Lower leg skin (tissue), 3 donors: ENCODE measurements around the gene SHD.
"Not testable (repeated sequence)": the region's sequence is repeated elsewhere in the genome, so short reads cannot be mapped to it uniquely, and the experiment has no call there.

ENCODE experiments used
- CTCF ChIP-seq, 3 donors: fragments of 450-650 bp; IDR thresholded peaks; one replicate each; pipeline ENCODE4 v1.5.1; 2016; ENCODE audit warnings: antibody characterized with exemption in 3 of 3, mild to moderate bottlenecking in 3 of 3, moderate library complexity in 2 of 3
- POLR2A ChIP-seq, 2 donors: fragments of 450-650 bp; IDR thresholded peaks; one replicate each; pipeline ENCODE4 v1.6.1; 2016 to 2017; ENCODE audit warnings: antibody characterized with exemption in 2 of 2, mild to moderate bottlenecking in 1 of 2, moderate library complexity in 1 of 2

DNA sequence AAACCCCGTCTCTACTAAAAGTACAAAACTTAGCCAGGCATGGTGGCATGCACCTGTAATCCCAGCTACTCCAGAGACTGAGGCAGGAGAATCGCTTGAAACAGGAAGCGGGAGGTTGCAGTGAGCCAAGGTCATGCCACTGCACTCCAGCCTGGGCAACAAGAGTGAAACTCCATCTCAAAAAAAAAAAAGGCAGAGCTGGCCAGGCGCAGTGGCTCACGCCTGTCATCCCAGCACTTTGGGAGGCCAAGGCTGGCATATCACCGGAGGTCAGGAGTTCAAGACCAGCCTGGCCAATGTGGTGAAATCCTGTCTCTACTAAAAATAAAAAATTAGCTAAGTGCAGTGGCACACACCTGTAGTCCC is 4.8 kb upstream of the SHD start:
- TF ChIP-seq POLR2A, CTCF (IDR thresholded peaks at IDR 0.05): not testable (repeated sequence)
